Measurements from ENCODE around the gene KIF15. TPM values are rescaled to one million over a fixed set of nuclear protein-coding genes. Genes with fewer than 3 reads are reported as not detected.

Gene KIF15
- total and polyA plus RNA-seq, 5 experiments from 2014 or later = 0.08 to 0.57 (median 0.30) TPM; not detected in 2

DNA sequence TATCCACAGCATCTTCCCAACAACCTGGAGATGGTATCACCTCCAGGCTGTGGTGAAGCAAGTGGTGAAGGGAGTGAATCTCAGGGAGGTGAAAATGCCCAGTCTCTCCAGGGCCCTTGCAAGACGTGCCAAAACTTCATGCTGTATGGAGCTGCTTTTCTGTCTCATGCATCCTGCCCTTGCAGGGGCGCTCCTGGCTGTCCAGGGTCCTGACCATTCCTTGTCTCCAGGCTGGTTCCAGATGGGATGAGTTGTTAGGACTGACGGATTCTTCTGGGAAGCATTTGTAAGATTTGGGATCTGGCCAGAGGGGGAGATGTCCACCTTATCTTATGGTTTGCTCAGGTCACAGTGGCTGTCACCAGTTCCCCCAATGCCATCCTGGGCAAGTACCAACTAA is 128.7 kb downstream of the KIF15 start:
- POLR2A ChIA-PET = no interaction called here
- H3K27me3 Mint-ChIP-seq = peaks cover 3 to 23% (median 10%) of the 10 kb centered on the region in 5 donors
- no peaks in the 10 kb centered on the region for H3K9me3 Mint-ChIP-seq
- no peaks in the 10 kb centered on the region for H3K4me1 Mint-ChIP-seq
- DNase-seq = no peak
- H3K27ac Mint-ChIP-seq = peak overlapping the region in 1 of 10 donors; percentile 6
- no peak overlapping the region for H3K4me3 Mint-ChIP-seq
- no peak for ATAC-seq
- no peaks in the 10 kb centered on the region for H3K36me3 Mint-ChIP-seq

GRCh38 chr3:44890852-44891251 is 129.3 kb downstream of the KIF15 start:
- DNase-seq = no peak
- H3K36me3 Mint-ChIP-seq = no peaks in the 10 kb centered on the region
- H3K9me3 Mint-ChIP-seq = no peaks in the 10 kb centered on the region
- no peaks in the 10 kb centered on the region for H3K4me1 Mint-ChIP-seq
- peaks cover 2 to 17% (median 6%) of the 10 kb centered on the region in 5 donors for H3K27me3 Mint-ChIP-seq
- no peak overlapping the region for H3K4me3 Mint-ChIP-seq
- no peak for ATAC-seq
- peak overlapping the region in 1 of 10 donors; percentile 9 for H3K27ac Mint-ChIP-seq
- POLR2A ChIA-PET = no interaction called here

DNA sequence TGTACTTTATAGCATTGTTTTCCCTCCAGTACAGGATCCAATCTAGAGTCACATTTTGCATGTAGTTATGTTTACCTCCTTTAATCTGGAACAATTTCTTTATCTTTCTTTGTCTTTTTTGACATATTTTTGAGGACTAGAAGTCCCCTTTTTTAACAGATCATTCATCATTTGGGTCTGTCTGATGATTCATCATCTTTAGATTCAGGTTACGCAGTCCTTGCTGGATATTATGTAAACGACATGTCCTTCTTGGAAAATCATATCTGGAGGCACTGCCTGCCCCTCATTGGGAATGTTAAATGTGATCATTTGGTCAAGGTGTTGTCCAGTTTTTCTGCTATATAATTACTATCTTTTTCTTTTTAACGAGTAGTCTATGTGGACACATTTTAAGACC is 131.1 kb downstream of the KIF15 start:
- Mint-ChIP-seq H3K27me3 (peaks cover 0 to 4% (median 0%) of the 10 kb centered on the region in 5 donors), H3K9me3 (no peaks in the 10 kb centered on the region), H3K27ac (no peak overlapping the region), H3K36me3 (no peaks in the 10 kb centered on the region), H3K4me3 (no peak overlapping the region), H3K4me1 (no peaks in the 10 kb centered on the region)
- no peak for ATAC-seq
- POLR2A ChIA-PET = no interaction called here
- no peak for DNase-seq

GRCh38 chr3:44893097-44893496 is 131.5 kb downstream of the KIF15 start:
- ATAC-seq (no peak), DNase-seq (no peak)
- Mint-ChIP-seq H3K4me3 (no peak overlapping the region), H3K4me1 (no peaks in the 10 kb centered on the region), H3K27me3 (peaks cover 0 to 4% (median 0%) of the 10 kb centered on the region in 5 donors), H3K27ac (no peak overlapping the region), H3K36me3 (no peaks in the 10 kb centered on the region), H3K9me3 (no peaks in the 10 kb centered on the region)
- POLR2A ChIA-PET = no interaction called here

DNA sequence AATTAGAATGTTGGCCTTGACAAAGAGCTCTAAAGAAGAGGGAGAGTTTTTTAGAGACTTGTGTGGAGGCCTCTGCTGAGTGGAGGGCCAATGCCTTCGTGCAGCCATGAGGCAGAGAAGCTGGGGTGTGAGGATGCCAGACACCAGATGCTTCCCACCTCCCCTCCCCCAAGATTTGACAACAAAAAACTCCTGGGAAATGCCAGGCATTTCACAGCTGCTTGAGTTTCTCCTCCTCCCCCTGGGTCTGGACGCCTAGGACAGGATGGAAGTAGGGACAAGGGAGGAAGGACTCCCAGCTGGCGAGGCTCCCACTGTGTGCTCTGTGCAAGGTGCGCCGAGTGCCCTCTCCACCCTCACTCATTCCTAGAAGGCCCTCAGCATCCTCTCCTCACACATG is 132.9 kb downstream of the KIF15 start:
- Mint-ChIP-seq H3K4me1 (no peaks in the 10 kb centered on the region), H3K9me3 (no peaks in the 10 kb centered on the region), H3K4me3 (no peak overlapping the region), H3K27ac (no peak overlapping the region), H3K27me3 (peaks cover 0 to 7% (median under 1%) of the 10 kb centered on the region in 5 donors), H3K36me3 (no peaks in the 10 kb centered on the region)
- DNase-seq = no peak
- POLR2A ChIA-PET = no interaction called here
- no peak for ATAC-seq

GRCh38 chr3:44896440-44896839 is 134.8 kb downstream of the KIF15 start:
- POLR2A ChIA-PET = interaction anchor here (0.7 kb wide), 1 partner anchor 193 kb away, joined by 3 read pairs; no protein-coding TSS in a partner anchor
- Mint-ChIP-seq H3K27me3 (peaks cover 3 to 18% (median 12%) of the 10 kb centered on the region in 5 donors), H3K9me3 (no peaks in the 10 kb centered on the region), H3K27ac (no peak overlapping the region), H3K36me3 (no peaks in the 10 kb centered on the region), H3K4me1 (no peaks in the 10 kb centered on the region), H3K4me3 (no peak overlapping the region)
- no peak for ATAC-seq
- DNase-seq = no peak

GRCh38 chr3:44899683-44900367 is 138.2 kb downstream of the KIF15 start:
- Mint-ChIP-seq H3K36me3 (no peaks in the 10 kb centered on the region), H3K27ac (no peak overlapping the region), H3K9me3 (no peaks in the 10 kb centered on the region), H3K4me3 (no peak overlapping the region), H3K27me3 (peaks cover 5 to 20% (median 16%) of the 10 kb centered on the region in 5 donors), H3K4me1 (no peaks in the 10 kb centered on the region)
- POLR2A ChIA-PET = no interaction called here
- DNase-seq (no peak), ATAC-seq (no peak)

DNA sequence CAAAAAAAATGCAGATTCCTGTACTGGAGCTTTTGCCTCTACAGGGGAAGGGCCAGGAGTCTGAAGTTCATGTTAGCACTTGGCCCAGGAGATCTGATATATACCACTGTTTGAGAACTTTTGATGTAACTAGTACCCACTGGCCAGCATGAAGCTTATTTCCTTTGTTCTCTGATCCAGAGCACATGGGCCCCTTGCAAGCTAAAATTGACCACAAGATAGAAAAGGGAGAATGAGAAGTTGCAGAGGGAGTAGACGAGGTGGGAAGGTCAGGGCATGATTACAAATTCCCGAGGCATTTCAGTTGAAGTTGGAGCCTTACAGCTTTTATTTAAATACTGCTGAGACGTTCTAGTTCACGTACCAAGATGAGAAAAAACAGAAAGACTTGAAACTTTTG is 141.0 kb downstream of the KIF15 start:
- H3K36me3 Mint-ChIP-seq = no peaks in the 10 kb centered on the region
- no peak overlapping the region for H3K27ac Mint-ChIP-seq
- H3K27me3 Mint-ChIP-seq = peaks cover 5 to 31% (median 25%) of the 10 kb centered on the region in 5 donors
- ATAC-seq = no peak
- H3K4me1 Mint-ChIP-seq = no peaks in the 10 kb centered on the region
- H3K9me3 Mint-ChIP-seq = peaks cover 0 to 7% (median 0%) of the 10 kb centered on the region in 9 donors
- H3K4me3 Mint-ChIP-seq = no peak overlapping the region
- no peak for DNase-seq
- POLR2A ChIA-PET = no interaction called here

Other genes starting within 250 kb of the KIF15 start
- 10 to 100 TPM in 1 of 2 experiments, 1 to 10 TPM in 1; 6.7 to 10.5 TPM for gene ZKSCAN7, start 206.6 kb upstream of the KIF15 start, total RNA-seq
- gene ZKSCAN7, start 206.6 kb upstream of the KIF15 start, polyA plus RNA-seq = 1 to 10 TPM; 2.6 to 5.9 (median 5.1) TPM
- 1 to 10 TPM; 1.7 to 1.9 TPM for gene ZNF660, start 176.8 kb upstream of the KIF15 start, total RNA-seq
- gene ZNF660, start 176.8 kb upstream of the KIF15 start, polyA plus RNA-seq = under 1 TPM in 2 of 3 donors, not detected in 1; 0.28 to 0.99 TPM
- gene ZNF197, start 136.8 kb upstream of the KIF15 start, total RNA-seq = 10 to 100 TPM; 16.1 to 17.2 TPM
- 1 to 10 TPM; 3.2 to 6.8 (median 4.2) TPM for gene ZNF197, start 136.8 kb upstream of the KIF15 start, polyA plus RNA-seq
- 1 to 10 TPM; 2.7 to 3.9 TPM for gene ZNF35, start 113.1 kb upstream of the KIF15 start, total RNA-seq
- 1 to 10 TPM in 1 of 3 donors, under 1 TPM in 2; 0.41 to 1.2 (median 0.62) TPM for gene ZNF35, start 113.1 kb upstream of the KIF15 start, polyA plus RNA-seq
- gene ZNF502, start 49.1 kb upstream of the KIF15 start, total RNA-seq = 1 to 10 TPM; 6.0 to 6.1 TPM
- 1 to 10 TPM; 2.3 to 3.4 (median 2.4) TPM for gene ZNF502, start 49.1 kb upstream of the KIF15 start, polyA plus RNA-seq
- 1 to 10 TPM; 3.9 to 4.5 TPM for gene ZNF501, start 32.2 kb upstream of the KIF15 start, total RNA-seq
- 1 to 10 TPM; 1.6 to 2.3 (median 2.2) TPM for gene ZNF501, start 32.2 kb upstream of the KIF15 start, polyA plus RNA-seq
- 10 to 100 TPM; 39.8 to 50.0 TPM for gene KIAA1143, start 175 bp upstream of the KIF15 start, total RNA-seq
- 10 to 100 TPM; 24.1 to 34.9 (median 30.6) TPM for gene KIAA1143, start 175 bp upstream of the KIF15 start, polyA plus RNA-seq
- gene TMEM42, start 100.1 kb downstream of the KIF15 start, total RNA-seq = 10 to 100 TPM; 22.8 to 25.9 TPM
- 10 to 100 TPM; 51.8 to 74.2 (median 51.9) TPM for gene TMEM42, start 100.1 kb downstream of the KIF15 start, polyA plus RNA-seq
- gene TGM4, start 112.8 kb downstream of the KIF15 start, total RNA-seq = not detected
- under 1 TPM in 1 of 3 donors, not detected in 2; 0.05 TPM for gene TGM4, start 112.8 kb downstream of the KIF15 start, polyA plus RNA-seq
- 10 to 100 TPM; 46.6 to 48.4 TPM for gene ZDHHC3, start 214.4 kb downstream of the KIF15 start, total RNA-seq
- gene ZDHHC3, start 214.4 kb downstream of the KIF15 start, polyA plus RNA-seq = 10 to 100 TPM; 28.0 to 35.7 (median 33.0) TPM
- gene EXOSC7, start 214.4 kb downstream of the KIF15 start, total RNA-seq = 10 to 100 TPM; 46.7 to 55.4 TPM
- 10 to 100 TPM; 46.0 to 55.5 (median 49.1) TPM for gene EXOSC7, start 214.4 kb downstream of the KIF15 start, polyA plus RNA-seq

Data from naive thymus-derived CD8-positive, alpha-beta T cell (primary cell).